NCI-H1092 (cell line): ENCODE results near the gene AWAT2.
"Not testable (repeated sequence)": the region's sequence is repeated elsewhere in the genome, so short reads cannot be mapped to it uniquely, and the experiment has no call there.

Experiments
- DNase-seq: peaks from one replicate; lab custom pipeline; 2025; lab: John Stamatoyannopoulos, UW

The AWAT2 gene

GRCh38 chrX:70041993-70042392, 7.7 kb downstream of the AWAT2 start:
- DNase-seq: no peak

- no peak for DNase-seq
Measured at GRCh38 chrX:70039758-70040157, 10.0 kb downstream of the AWAT2 start.

GRCh38 chrX:70038951-70039350, 10.8 kb downstream of the AWAT2 start:
- no peak for DNase-seq

- DNase-seq: no peak
Measured at GRCh38 chrX:70038515-70038914, 11.2 kb downstream of the AWAT2 start.

- no peak for DNase-seq
Measured at GRCh38 chrX:70034646-70035045, 15.1 kb downstream of the AWAT2 start.

- no peak for DNase-seq
Measured at GRCh38 chrX:70033348-70034051, 16.2 kb downstream of the AWAT2 start.

- no peak for DNase-seq
Measured at GRCh38 chrX:70032792-70033191, 16.9 kb downstream of the AWAT2 start.

- peak; percentile 46 for DNase-seq
Measured at GRCh38 chrX:70030301-70030767, 19.4 kb downstream of the AWAT2 start.

GRCh38 chrX:70029863-70030262, 19.9 kb downstream of the AWAT2 start:
- DNase-seq: no peak

- DNase-seq: no peak
Measured at GRCh38 chrX:70026851-70027200, 22.9 kb downstream of the AWAT2 start.

- DNase-seq: no peak
Measured at GRCh38 chrX:70026112-70026850, 23.5 kb downstream of the AWAT2 start.

GRCh38 chrX:70025464-70025863, 24.3 kb downstream of the AWAT2 start:
- DNase-seq: no peak

- no peak for DNase-seq
Measured at GRCh38 chrX:70022616-70023015, 27.1 kb downstream of the AWAT2 start.

- no peak for DNase-seq
Measured at GRCh38 chrX:70016513-70016912, 33.2 kb downstream of the AWAT2 start.

- DNase-seq: no peak
Measured at GRCh38 chrX:70013466-70014381, 36.0 kb downstream of the AWAT2 start.

GRCh38 chrX:70012756-70013155, 37.0 kb downstream of the AWAT2 start:
- no peak for DNase-seq

GRCh38 chrX:70009970-70010369, 39.8 kb downstream of the AWAT2 start:
- DNase-seq: no peak

GRCh38 chrX:70009049-70009448, 40.7 kb downstream of the AWAT2 start:
- no peak for DNase-seq

- DNase-seq: no peak
Measured at GRCh38 chrX:70007946-70008345, 41.8 kb downstream of the AWAT2 start.

GRCh38 chrX:70001708-70002341, 47.9 kb downstream of the AWAT2 start:
- no peak for DNase-seq

GRCh38 chrX:70001269-70001668, 48.5 kb downstream of the AWAT2 start:
- DNase-seq: no peak

GRCh38 chrX:69998299-69998698, 51.4 kb downstream of the AWAT2 start:
- not testable (repeated sequence) for DNase-seq
